ENCODE results near the gene SEC11A.
"Not testable (repeated sequence)": the region's sequence is repeated elsewhere in the genome, so short reads cannot be mapped to it uniquely, and the experiment has no call there.

Gene SEC11A

GRCh38 chr15:84716036-84716732 is at the start of gene SEC11A:
Gene SEC11A, minus strand, starts transcription at chr15:84716139. Its CDS starts 64 bp downstream, at chr15:84716075.
- DNase-seq, result peak; percentile 95

- no peak for DNase-seq
These were observed 49.7 kb upstream of the SEC11A start for GRCh38 chr15:84765675-84766074.

- DNase-seq, result no peak
These were observed 49.0 kb upstream of the SEC11A start for GRCh38 chr15:84764989-84765388.

GRCh38 chr15:84764585-84764984 is 48.6 kb upstream of the SEC11A start:
- DNase-seq, result no peak

GRCh38 chr15:84762840-84763572 is 47.1 kb upstream of the SEC11A start:
- DNase-seq, result no peak

GRCh38 chr15:84761607-84762131 is 45.7 kb upstream of the SEC11A start:
- DNase-seq, result no peak

- DNase-seq, result no peak
These were observed 44.3 kb upstream of the SEC11A start for GRCh38 chr15:84760219-84760618.

GRCh38 chr15:84759018-84759417 is 43.1 kb upstream of the SEC11A start:
- no peak for DNase-seq

- DNase-seq, result no peak
These were observed 40.0 kb upstream of the SEC11A start for GRCh38 chr15:84755736-84756527.

GRCh38 chr15:84754889-84755288 is 39.0 kb upstream of the SEC11A start:
- not testable (repeated sequence) for DNase-seq

- peak; percentile 55 for DNase-seq
These were observed 36.8 kb upstream of the SEC11A start for GRCh38 chr15:84752700-84753099.

- peak; percentile 3 for DNase-seq
These were observed 36.3 kb upstream of the SEC11A start for GRCh38 chr15:84752195-84752594.

- not testable (repeated sequence) for DNase-seq
These were observed 35.8 kb upstream of the SEC11A start for GRCh38 chr15:84751721-84752120.

GRCh38 chr15:84750583-84751092 is 34.7 kb upstream of the SEC11A start:
- DNase-seq, result peak; percentile 23

GRCh38 chr15:84749111-84749991 is 33.4 kb upstream of the SEC11A start:
- peak; percentile 39 for DNase-seq

- DNase-seq, result peak; percentile 87
These were observed 32.6 kb upstream of the SEC11A start, which contains the start of gene ZNF592 for GRCh38 chr15:84748274-84749110. Gene ZNF592, plus strand, starts transcription at chr15:84748592. Its CDS starts 34,084 bp downstream, at chr15:84782676.

GRCh38 chr15:84747416-84748273 is 31.7 kb upstream of the SEC11A start:
- DNase-seq, result peak; percentile 82

GRCh38 chr15:84741121-84741520 is 25.2 kb upstream of the SEC11A start:
- peak; percentile 8 for DNase-seq

- no peak for DNase-seq
These were observed 24.8 kb upstream of the SEC11A start for GRCh38 chr15:84740691-84741090.

- DNase-seq, result no peak
These were observed 21.1 kb upstream of the SEC11A start for GRCh38 chr15:84737005-84737404.
